ENCODE results near the gene ZNF24. TPM values are rescaled to one million over a fixed set of nuclear protein-coding genes. Genes with fewer than 3 reads are reported as not detected.
A peak's percentile ranks its signal among the peaks of the same experiment; 100 is the strongest.

ZNF24 gene
- total RNA-seq, 4 donors from 2014 or later, result 30.5 to 50.7 (median 36.3) TPM

DNA sequence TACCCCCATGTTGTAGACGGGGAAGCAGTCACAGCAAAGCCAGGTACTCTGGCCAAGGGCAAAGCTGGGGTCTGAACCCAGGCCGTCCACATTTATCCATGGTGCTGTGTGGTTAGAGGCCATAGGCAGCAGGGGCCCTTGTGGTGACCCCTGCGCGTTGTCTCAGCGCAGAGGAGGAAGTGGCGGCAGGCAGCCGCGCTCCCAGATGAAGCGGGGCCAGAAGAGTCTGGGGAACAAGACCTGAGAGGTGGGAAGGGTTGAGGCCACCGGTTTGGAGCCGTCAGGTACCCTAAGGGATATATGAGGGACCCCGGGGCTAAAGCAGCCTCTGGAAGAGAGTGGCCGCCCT is 32.1 kb upstream of the ZNF24 start:
- H3K4me1 ChIP-seq, result peaks cover 5 to 9% of the 10 kb centered on the region in 2 donors
- no peaks in the 10 kb centered on the region for H3K9me3 ChIP-seq
- H3K4me3 ChIP-seq, result peak overlapping the region; percentile 77 to 99 (median 82)
- ATAC-seq, result no peak
- H3K27ac ChIP-seq, result no peak overlapping the region
- intact Hi-C loops (cut with DNase I; ENCODE audit: low total_unique reads), result no loop called here
- in situ Hi-C loops (cut with MboI; ENCODE audit: low sequenced_read_pairs in 4 of 4), result loop anchor here in 1 of 4 donors (25.0 kb wide), 1 partner anchor 586 kb away; the partner anchor contains the start of gene RMP24
- DNase-seq, result no peak
- TF ChIP-seq POLR2A (IDR thresholded peaks at IDR 0.05), result no peak
- TF ChIP-seq, protein P1, sequence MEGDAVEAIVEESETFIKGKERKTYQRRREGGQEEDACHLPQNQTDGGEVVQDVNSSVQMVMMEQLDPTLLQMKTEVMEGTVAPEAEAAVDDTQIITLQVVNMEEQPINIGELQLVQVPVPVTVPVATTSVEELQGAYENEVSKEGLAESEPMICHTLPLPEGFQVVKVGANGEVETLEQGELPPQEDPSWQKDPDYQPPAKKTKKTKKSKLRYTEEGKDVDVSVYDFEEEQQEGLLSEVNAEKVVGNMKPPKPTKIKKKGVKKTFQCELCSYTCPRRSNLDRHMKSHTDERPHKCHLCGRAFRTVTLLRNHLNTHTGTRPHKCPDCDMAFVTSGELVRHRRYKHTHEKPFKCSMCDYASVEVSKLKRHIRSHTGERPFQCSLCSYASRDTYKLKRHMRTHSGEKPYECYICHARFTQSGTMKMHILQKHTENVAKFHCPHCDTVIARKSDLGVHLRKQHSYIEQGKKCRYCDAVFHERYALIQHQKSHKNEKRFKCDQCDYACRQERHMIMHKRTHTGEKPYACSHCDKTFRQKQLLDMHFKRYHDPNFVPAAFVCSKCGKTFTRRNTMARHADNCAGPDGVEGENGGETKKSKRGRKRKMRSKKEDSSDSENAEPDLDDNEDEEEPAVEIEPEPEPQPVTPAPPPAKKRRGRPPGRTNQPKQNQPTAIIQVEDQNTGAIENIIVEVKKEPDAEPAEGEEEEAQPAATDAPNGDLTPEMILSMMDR (IDR thresholded peaks at IDR 0.05 in 4 of 5, conservative IDR thresholded peaks at IDR 0.05 in 1 of 5), result no peak
- H3K36me3 ChIP-seq, result no peaks in the 10 kb centered on the region
- peaks cover 11 to 16% (median 15%) of the 10 kb centered on the region in 3 donors for H3K27me3 ChIP-seq

DNA sequence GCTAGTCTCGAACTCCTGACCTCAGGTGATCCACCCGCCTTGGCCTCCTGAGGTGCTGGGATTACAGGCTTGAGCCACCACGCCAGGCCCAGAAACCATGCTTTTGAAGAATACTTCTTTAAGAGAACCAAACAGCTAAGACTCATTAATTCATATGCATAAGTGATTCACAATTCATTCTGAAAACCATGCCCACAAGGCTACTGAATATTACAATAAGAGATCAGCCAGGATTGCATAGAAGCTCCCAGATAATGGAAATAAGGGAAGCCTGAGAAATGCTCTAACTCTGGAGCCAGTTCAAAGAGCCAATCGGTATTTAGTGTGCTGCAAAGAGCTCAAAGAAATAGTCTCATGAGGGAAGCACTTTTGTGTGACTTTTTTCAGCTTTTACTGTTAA is 30.5 kb upstream of the ZNF24 start:
- intact Hi-C loops (cut with DNase I; ENCODE audit: low total_unique reads) (no loop called here), in situ Hi-C loops (cut with MboI; ENCODE audit: low sequenced_read_pairs in 4 of 4) (loop anchor here in 3 of 4 donors (25.0 kb wide), 2 partner anchors 362 to 588 kb away; partner anchors contain the start of gene RMP24 (in 1 of the 3))

DNA sequence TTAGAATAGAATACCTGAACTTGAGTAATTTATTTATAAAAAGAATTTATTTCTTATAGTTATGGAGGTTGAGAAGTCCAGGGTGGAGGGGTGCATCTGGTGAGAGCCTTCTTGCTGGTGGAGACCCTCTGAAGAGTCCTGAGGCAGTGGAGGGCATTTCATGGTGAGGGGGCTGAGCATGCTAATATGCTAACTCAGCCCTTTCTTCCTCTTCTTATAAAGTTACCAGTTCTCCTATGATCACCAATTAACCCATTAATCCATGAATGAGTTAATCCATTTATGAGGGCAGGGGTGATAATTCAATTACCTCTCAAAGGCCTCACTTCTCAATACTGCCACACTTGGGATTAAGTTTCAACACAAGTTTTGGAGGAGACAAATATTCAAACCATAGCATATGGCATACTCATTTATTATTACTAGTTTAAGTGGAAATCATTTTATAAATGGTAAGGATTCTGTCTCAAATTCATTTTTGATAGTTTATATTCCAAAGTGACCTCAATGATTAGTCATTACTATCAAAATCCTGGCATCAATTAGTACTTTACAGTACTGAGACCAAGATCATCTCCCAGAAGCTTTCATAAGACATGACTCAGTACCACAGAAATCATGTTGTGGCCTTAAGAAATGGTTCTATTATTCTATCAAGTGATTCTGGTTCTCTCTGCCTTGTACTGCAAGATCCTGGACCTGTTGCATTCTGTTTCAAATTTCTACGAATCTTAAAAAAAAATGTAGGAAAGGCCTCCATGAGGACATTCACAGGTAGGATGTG is 27.4 kb upstream of the ZNF24 start:
- H3K4me3 ChIP-seq, result no peak overlapping the region
- no peak overlapping the region for H3K27ac ChIP-seq
- in situ Hi-C loops (cut with MboI; ENCODE audit: low sequenced_read_pairs in 4 of 4) (loop anchor here in 2 of 4 donors (25.0 kb wide), 1 partner anchor 359 kb away; no protein-coding TSS in a partner anchor), intact Hi-C loops (cut with DNase I; ENCODE audit: low total_unique reads) (no loop called here)
- no peaks in the 10 kb centered on the region for H3K36me3 ChIP-seq
- no peak for DNase-seq
- TF ChIP-seq, protein P1 (IDR thresholded peaks at IDR 0.05 in 4 of 5, conservative IDR thresholded peaks at IDR 0.05 in 1 of 5), result no peak
- TF ChIP-seq POLR2A (IDR thresholded peaks at IDR 0.05), result no peak
- no peak for ATAC-seq
- H3K4me1 ChIP-seq, result peaks cover 4 to 5% of the 10 kb centered on the region in 2 donors
- H3K9me3 ChIP-seq, result no peaks in the 10 kb centered on the region
- H3K27me3 ChIP-seq, result peaks cover 0 to under 1% (median 0%) of the 10 kb centered on the region in 3 donors

More for the DNA sequence above, 30.5 kb upstream of the ZNF24 start:
- H3K36me3 ChIP-seq, result no peaks in the 10 kb centered on the region
- H3K9me3 ChIP-seq, result no peaks in the 10 kb centered on the region
- peaks cover 11 to 16% (median 15%) of the 10 kb centered on the region in 3 donors for H3K27me3 ChIP-seq
- H3K4me3 ChIP-seq, result no peak overlapping the region
- peaks cover 5 to 9% of the 10 kb centered on the region in 2 donors for H3K4me1 ChIP-seq
- no peak overlapping the region for H3K27ac ChIP-seq
- no peak for DNase-seq
- TF ChIP-seq, protein P1 (IDR thresholded peaks at IDR 0.05 in 4 of 5, conservative IDR thresholded peaks at IDR 0.05 in 1 of 5), result no peak
- no peak for TF ChIP-seq POLR2A (IDR thresholded peaks at IDR 0.05)
- no peak for ATAC-seq

DNA sequence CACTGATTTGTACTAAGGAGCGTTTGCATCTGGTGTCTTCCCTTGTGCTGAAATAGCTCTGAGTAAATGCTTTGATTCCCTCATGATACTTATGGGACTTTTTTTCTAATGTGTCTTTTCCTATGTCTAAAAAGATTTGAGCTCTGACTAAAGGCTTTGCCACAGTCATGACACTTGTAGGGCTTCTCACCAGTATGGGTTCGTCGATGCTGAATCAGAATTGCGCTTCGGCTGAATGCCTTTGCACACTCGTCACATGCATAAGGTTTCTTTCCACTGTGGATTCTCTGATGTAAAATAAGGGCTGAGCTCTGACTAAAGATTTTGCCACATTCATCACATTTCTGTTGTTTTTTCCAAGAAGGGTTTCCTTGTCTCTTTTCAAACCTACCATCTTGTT is 24.9 kb upstream of the ZNF24 start:
- intact Hi-C loops (cut with DNase I; ENCODE audit: low total_unique reads), result no loop called here
- H3K27ac ChIP-seq, result no peak overlapping the region
- H3K36me3 ChIP-seq, result no peaks in the 10 kb centered on the region
- no peaks in the 10 kb centered on the region for H3K4me1 ChIP-seq
- DNase-seq, result no peak
- in situ Hi-C loops (cut with MboI; ENCODE audit: low sequenced_read_pairs in 4 of 4), result loop anchor here in 2 of 4 donors (25.0 kb wide), 1 partner anchor 357 kb away; no protein-coding TSS in a partner anchor
- no peak for ATAC-seq
- no peak overlapping the region for H3K4me3 ChIP-seq
- TF ChIP-seq, protein P1 (IDR thresholded peaks at IDR 0.05 in 4 of 5, conservative IDR thresholded peaks at IDR 0.05 in 1 of 5), result no peak
- TF ChIP-seq POLR2A (IDR thresholded peaks at IDR 0.05), result no peak
- H3K9me3 ChIP-seq, result no peaks in the 10 kb centered on the region
- H3K27me3 ChIP-seq, result no peaks in the 10 kb centered on the region
